CD4-positive, alpha-beta memory T cell (primary cell): ENCODE results near the gene STXBP1. TPM values are rescaled to one million over a fixed set of nuclear protein-coding genes. Genes with fewer than 3 reads are reported as not detected.

Experiments
- CTCF ChIA-PET: fragments of 350-600 bp; sonication (Branson Sonifier 250); formaldehyde crosslinking; loops from one replicate; lab custom pipeline; 2021; ENCODE audit warnings: inconsistent platforms; ENCODE audit not compliant: partially characterized antibody; lab: Charles Lee
- POLR2A ChIA-PET: fragments of 350-600 bp; sonication (Branson Sonifier 250); formaldehyde crosslinking; loops from one replicate; lab custom pipeline; 2021; ENCODE audit not compliant: partially characterized antibody; lab: Charles Lee
- DNase-seq, 5 donors: peaks; one replicate each; pipeline versions ENCODE4 v3.0.0 to v3.0.0-alpha.2; 2020 to 2022; ENCODE audit warnings: mixed read lengths in 1 of 5
- H3K27ac ChIP-seq: one replicate; pipeline ENCODE4 v1.7.0; 2013; ENCODE audit warnings: low read depth, low read length
- H3K27me3 ChIP-seq: 2 replicates; pipeline ENCODE4 v1.7.0; 2013; ENCODE audit warnings: mild to moderate bottlenecking, low read length, moderate library complexity; ENCODE audit not compliant: insufficient read depth
- H3K36me3 ChIP-seq: 2 replicates; pipeline ENCODE4 v1.7.0; 2013; ENCODE audit warnings: mild to moderate bottlenecking, low read length, moderate library complexity; ENCODE audit not compliant: insufficient read depth
- H3K4me1 ChIP-seq: 2 replicates; pipeline ENCODE4 v1.7.0; 2013; ENCODE audit warnings: mild to moderate bottlenecking, low read length, moderate library complexity; ENCODE audit not compliant: insufficient read depth
- H3K4me3 ChIP-seq, 2 donors: one replicate each; pipeline ENCODE4 v1.7.0; 2013; ENCODE audit warnings: low read length in 2 of 2, mild to moderate bottlenecking in 1 of 2
- H3K9me3 ChIP-seq, 2 donors: one replicate each; pipeline ENCODE4 v1.7.0; 2013; ENCODE audit warnings: low read length in 2 of 2, control low read depth in 1 of 2; ENCODE audit not compliant: control insufficient read depth in 1 of 2
- H3K27ac Mint-ChIP-seq, 7 donors: one replicate each; pipeline ENCODE4 v1.8.0; 2020 to 2021; ENCODE audit warnings: mixed read lengths in 7 of 7, mild to moderate bottlenecking in 6 of 7, inconsistent platforms in 3 of 7, moderate library complexity in 3 of 7
- H3K27me3 Mint-ChIP-seq, 2 donors: one replicate each; pipeline ENCODE4 v1.8.0; 2020 to 2021; ENCODE audit warnings: mixed read lengths in 2 of 2
- H3K36me3 Mint-ChIP-seq, 2 donors: one replicate each; pipeline ENCODE4 v1.8.0; 2020 to 2021; ENCODE audit warnings: mixed read lengths in 2 of 2, inconsistent platforms in 1 of 2, mild to moderate bottlenecking in 1 of 2
- H3K4me1 Mint-ChIP-seq, 4 donors: one replicate each; pipeline ENCODE4 v1.8.0; 2020 to 2021; ENCODE audit warnings: mixed read lengths in 4 of 4, mild to moderate bottlenecking in 1 of 4
- H3K4me3 Mint-ChIP-seq, 8 donors: one replicate each; pipeline ENCODE4 v1.8.0; 2020 to 2021; ENCODE audit warnings: mixed read lengths in 8 of 8, mild to moderate bottlenecking in 7 of 8, moderate library complexity in 6 of 8, inconsistent platforms in 3 of 8
- H3K9me3 Mint-ChIP-seq, 8 donors: one replicate each; pipeline ENCODE4 v1.8.0; 2020 to 2021; ENCODE audit warnings: mixed read lengths in 8 of 8, mild to moderate bottlenecking in 5 of 8, inconsistent platforms in 3 of 8, moderate library complexity in 1 of 8
- intact Hi-C: fragments of 100-400 bp; cut with micrococcal nuclease; formaldehyde crosslinking; loops from one replicate; pipeline ENCODE4 v1.15.1; 2023
- polyA plus RNA-seq, 2 donors: library from polyadenylated mRNA; unstranded; fragments of 300-500 nt; fragmentation: Illumina TruSeq; gene quantifications; one replicate each; pipeline ENCODE4 v1.2.3, GENCODE V29; 2021
- total RNA-seq, 2 experiments: library from RNA; stranded (reverse); gene quantifications; one replicate each; pipeline ENCODE4 v1.2.3, GENCODE V29; 2021

STXBP1 gene
- total and polyA plus RNA-seq, 4 experiments from 2014 or later: 4.8 to 20.9 (median 12.7) TPM

DNA sequence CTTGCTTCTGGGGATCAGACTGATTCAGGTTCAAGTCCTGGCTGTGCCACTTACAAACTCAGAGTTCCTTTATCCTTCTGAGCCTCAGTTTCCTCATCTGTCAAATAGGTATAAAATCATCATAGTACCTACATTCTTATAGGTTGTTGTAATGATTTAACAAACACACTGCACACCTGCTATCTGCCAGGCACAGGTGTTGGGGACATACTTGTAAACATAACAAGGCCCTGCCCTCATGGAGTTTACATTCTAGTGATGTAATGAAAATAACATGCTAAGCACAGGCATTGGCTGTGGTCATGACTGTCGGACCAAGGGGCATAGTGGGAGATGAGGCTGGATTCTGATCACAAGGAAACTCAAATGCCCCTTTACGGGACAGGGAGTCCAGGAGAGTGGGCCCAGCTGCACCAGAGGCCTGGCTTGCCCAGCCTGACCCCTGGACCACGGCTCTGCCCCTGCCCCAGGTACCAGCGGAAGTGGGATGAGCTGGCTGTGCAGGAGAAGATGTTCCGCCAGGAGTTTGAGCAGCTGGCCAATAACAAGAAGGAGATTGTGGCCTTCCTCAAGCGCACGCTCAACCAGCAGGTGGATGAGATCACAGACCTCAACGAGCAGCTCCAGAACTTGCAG is 97.0 kb downstream of the STXBP1 start:
- no peak for DNase-seq
- no peak overlapping the region for H3K4me3 Mint-ChIP-seq
- CTCF ChIA-PET: interaction anchor here (1.2 to 3.4 kb wide), 5 partner anchors 24 to 212 kb away, joined by 3 to 19 read pairs (median 5); partner anchors contain the start of gene TOR2A
- H3K27me3 Mint-ChIP-seq: no peaks in the 10 kb centered on the region
- H3K4me1 Mint-ChIP-seq: peaks cover 12 to 35% (median 22%) of the 10 kb centered on the region in 4 donors
- H3K36me3 Mint-ChIP-seq: no peaks in the 10 kb centered on the region
- Histone ChIP-seq H3K27ac (no peak overlapping the region), H3K27me3 (no peaks in the 10 kb centered on the region), H3K4me3 (no peak overlapping the region), H3K4me1 (peaks cover 25% of the 10 kb centered on the region), H3K9me3 (no peaks in the 10 kb centered on the region), H3K36me3 (no peaks in the 10 kb centered on the region)
- no peak overlapping the region for H3K27ac Mint-ChIP-seq
- intact Hi-C loops: no loop called here
- H3K9me3 Mint-ChIP-seq: peaks cover 0 to 1% (median 0%) of the 10 kb centered on the region in 8 donors
- POLR2A ChIA-PET: interaction anchor here (1.7 kb wide), 1 partner anchor 26 kb away, joined by 7 read pairs; the partner anchor contains the start of gene TOR2A

DNA sequence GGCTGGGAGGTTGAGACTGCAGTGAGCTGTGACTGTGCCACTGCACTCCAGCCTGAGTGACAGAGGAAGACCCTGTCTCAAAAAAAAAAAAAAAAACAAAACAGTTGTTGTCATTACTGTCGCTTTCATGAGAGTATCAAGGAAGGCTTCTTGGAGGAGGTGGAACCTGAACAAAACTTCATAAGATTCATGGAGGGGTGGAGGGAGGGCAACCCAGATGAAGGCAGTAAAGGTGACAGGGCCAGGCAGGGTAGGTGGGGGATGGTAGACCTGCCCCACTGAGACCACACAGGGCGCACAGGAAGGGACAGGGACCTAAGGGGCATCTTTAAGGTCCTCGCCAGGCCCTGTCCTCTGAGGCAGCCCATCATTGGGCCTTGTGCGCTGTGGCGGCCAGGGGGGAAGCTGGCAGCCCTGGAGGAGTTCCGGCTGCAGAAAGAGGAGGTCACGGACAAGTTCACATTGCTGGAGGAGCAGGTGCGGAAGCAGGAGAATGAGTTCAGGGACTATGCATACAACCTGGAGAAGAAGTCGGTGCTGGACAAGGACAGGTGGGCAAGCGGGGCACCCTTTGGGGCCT is 98.2 kb downstream of the STXBP1 start:
- ChIA-PET CTCF (interaction anchor here (1.2 to 3.4 kb wide), 3 partner anchors 24 to 160 kb away, joined by 3 to 19 read pairs (median 5); partner anchors contain the start of gene TOR2A), POLR2A (interaction anchor here (1.1 to 1.8 kb wide), 2 partner anchors 24 to 75 kb away, joined by 3 to 4 read pairs; partner anchors contain the start of gene CDK9)
- H3K4me3 ChIP-seq: no peak overlapping the region
- H3K4me1 Mint-ChIP-seq: peaks cover 14 to 39% (median 25%) of the 10 kb centered on the region in 4 donors
- H3K9me3 ChIP-seq: no peaks in the 10 kb centered on the region
- peaks cover 0 to under 1% of the 10 kb centered on the region in 2 donors for H3K36me3 Mint-ChIP-seq
- no peaks in the 10 kb centered on the region for H3K27me3 ChIP-seq
- peaks cover 31% of the 10 kb centered on the region for H3K4me1 ChIP-seq
- peak overlapping the region in 2 of 7 donors; percentile 0 to 64 for H3K27ac Mint-ChIP-seq
- intact Hi-C loops: no loop called here
- H3K4me3 Mint-ChIP-seq: peak overlapping the region in 1 of 8 donors; percentile 69
- H3K27me3 Mint-ChIP-seq: no peaks in the 10 kb centered on the region
- H3K9me3 Mint-ChIP-seq: peaks cover 0 to 1% (median 0%) of the 10 kb centered on the region in 8 donors
- no peak for DNase-seq
- no peak overlapping the region for H3K27ac ChIP-seq
- H3K36me3 ChIP-seq: no peaks in the 10 kb centered on the region

DNA sequence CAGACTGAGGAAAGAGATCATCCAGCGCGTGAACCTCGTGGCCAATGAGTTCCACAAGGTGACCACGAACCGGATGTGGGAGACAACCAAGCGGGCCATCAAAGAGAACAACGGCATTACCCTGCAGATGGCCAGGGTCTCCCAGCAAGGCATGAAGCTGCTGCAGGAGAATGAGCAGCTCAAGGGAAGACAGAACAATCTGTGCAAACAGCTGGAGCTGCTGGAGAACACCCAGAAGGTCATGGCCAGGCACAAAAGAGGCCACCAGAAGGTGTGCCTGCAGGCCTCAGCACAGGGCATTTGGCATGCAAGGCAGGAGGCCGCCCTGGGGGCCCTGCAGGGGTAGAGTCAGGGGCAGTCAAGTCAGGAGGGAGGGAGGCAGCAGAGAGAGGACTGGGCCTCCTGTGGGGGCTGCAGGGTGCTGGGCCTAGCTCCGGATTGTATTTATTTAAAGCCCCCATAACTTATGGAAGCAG is 99.2 kb downstream of the STXBP1 start:
- no peak for DNase-seq
- POLR2A ChIA-PET: interaction anchor here (1.8 kb wide), 1 partner anchor 74 kb away, joined by 4 read pairs; the partner anchor contains the start of gene CDK9
- H3K9me3 ChIP-seq: no peaks in the 10 kb centered on the region
- H3K27ac ChIP-seq: no peak overlapping the region
- H3K4me1 Mint-ChIP-seq: peaks cover 20 to 45% (median 32%) of the 10 kb centered on the region in 4 donors
- peaks cover 36% of the 10 kb centered on the region for H3K4me1 ChIP-seq
- CTCF ChIA-PET: interaction anchor here (1.5 to 3.4 kb wide), 2 partner anchors 23 to 210 kb away, joined by 3 to 19 read pairs; partner anchors contain the start of gene TOR2A
- no peak overlapping the region for H3K4me3 ChIP-seq
- peaks cover 0 to 6% of the 10 kb centered on the region in 2 donors for H3K36me3 Mint-ChIP-seq
- intact Hi-C loops: no loop called here
- H3K27me3 Mint-ChIP-seq: no peaks in the 10 kb centered on the region
- H3K27ac Mint-ChIP-seq: peak overlapping the region in 4 of 7 donors; percentile 7 to 59 (median 50)
- no peaks in the 10 kb centered on the region for H3K27me3 ChIP-seq
- H3K36me3 ChIP-seq: no peaks in the 10 kb centered on the region
- peak overlapping the region in 4 of 8 donors; percentile 24 to 46 (median 44) for H3K4me3 Mint-ChIP-seq
- H3K9me3 Mint-ChIP-seq: peaks cover 0 to 1% (median 0%) of the 10 kb centered on the region in 8 donors

DNA sequence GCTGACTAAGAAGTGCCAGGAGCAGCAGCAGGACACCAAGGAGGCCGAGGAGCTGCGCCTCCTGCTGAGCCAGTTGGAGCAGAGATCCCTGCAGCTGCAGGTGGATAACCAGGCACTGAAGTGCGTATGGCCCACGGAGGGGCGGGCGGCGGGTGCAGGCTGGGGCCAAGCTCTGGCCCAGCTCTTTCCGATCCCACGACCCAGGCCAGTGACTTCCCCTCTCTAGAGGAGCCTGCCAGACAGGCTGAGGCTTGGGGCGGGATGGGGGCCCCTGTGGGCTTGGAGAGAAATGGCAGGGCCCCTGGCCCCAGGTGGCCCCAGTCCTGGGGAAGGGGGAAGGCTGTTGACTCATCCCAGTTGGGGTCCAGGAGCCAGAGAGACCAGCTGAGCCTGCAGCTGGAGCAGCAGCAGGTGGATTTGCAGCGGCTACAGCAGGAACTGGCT is 99.8 kb downstream of the STXBP1 start:
- peaks cover 0 to 6% of the 10 kb centered on the region in 2 donors for H3K36me3 Mint-ChIP-seq

DNA sequence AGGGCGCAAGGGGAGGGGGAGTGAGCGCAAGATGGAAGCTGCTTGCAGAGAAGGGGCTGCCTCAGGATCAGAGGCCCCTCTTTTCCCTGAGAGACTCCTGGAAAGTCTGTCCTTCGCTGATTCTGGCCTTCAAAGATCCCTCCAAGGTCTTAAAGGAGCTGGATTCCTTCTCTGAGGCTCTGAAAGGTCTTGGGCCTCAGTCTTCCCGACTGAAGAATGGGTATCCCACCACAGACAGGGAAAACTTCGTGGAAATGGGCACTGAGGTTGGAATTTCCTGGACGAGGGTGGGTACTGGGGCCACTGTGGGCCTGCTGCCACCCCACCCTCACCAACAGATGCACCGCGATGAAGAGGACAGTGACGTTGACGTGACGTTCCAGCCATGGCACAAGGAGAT is 100.3 kb downstream of the STXBP1 start:
- intact Hi-C loops: no loop called here
- peak overlapping the region in 2 of 7 donors; percentile 35 to 47 for H3K27ac Mint-ChIP-seq
- POLR2A ChIA-PET: interaction anchor here (1.0 to 2.0 kb wide), 3 partner anchors 13 to 73 kb away, joined by 3 to 7 read pairs (median 4); partner anchors contain the start of genes CDK9 and TOR2A

More for the DNA sequence above, 99.8 kb downstream of the STXBP1 start:
- Histone ChIP-seq H3K4me1 (peaks cover 39% of the 10 kb centered on the region), H3K9me3 (no peaks in the 10 kb centered on the region), H3K36me3 (no peaks in the 10 kb centered on the region), H3K4me3 (no peak overlapping the region), H3K27ac (no peak overlapping the region), H3K27me3 (no peaks in the 10 kb centered on the region)
- Mint-ChIP-seq H3K27ac (peak overlapping the region in 1 of 7 donors; percentile 35), H3K27me3 (no peaks in the 10 kb centered on the region), H3K9me3 (peaks cover 0 to 1% (median 0%) of the 10 kb centered on the region in 8 donors), H3K4me1 (peaks cover 19 to 44% (median 33%) of the 10 kb centered on the region in 4 donors), H3K4me3 (peak overlapping the region in 2 of 8 donors; percentile 29 to 49)
- POLR2A ChIA-PET: interaction anchor here (1.0 to 2.0 kb wide), 3 partner anchors 13 to 73 kb away, joined by 3 to 7 read pairs (median 4); partner anchors contain the start of genes CDK9 and TOR2A
- CTCF ChIA-PET: interaction anchor here (1.5 to 3.4 kb wide), 2 partner anchors 23 to 209 kb away, joined by 3 to 19 read pairs; partner anchors contain the start of gene TOR2A
- no peak for DNase-seq
- intact Hi-C loops: no loop called here

DNA sequence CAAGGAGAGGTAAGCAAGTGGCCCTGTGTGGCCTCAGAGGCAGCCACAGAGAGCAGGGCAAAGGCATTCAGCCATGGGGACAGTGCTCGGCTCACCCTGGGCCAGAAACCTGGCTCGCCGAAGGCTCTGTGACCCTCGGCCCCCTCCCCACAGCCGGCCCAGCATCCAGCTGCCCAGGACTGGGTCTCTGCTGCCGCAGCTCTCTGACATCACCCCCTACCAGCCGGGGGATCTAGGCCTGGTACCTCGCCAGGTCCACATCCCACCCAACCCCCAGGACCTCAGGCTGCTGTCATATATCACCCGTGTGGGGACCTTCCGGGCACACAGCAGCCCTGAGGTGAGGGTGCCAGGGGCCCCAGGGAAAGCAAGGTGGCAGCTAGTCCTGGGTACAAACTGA is 100.8 kb downstream of the STXBP1 start:
- H3K36me3 Mint-ChIP-seq: peaks cover 0 to 6% of the 10 kb centered on the region in 2 donors
- Histone ChIP-seq H3K4me3 (no peak overlapping the region), H3K9me3 (no peaks in the 10 kb centered on the region), H3K27ac (no peak overlapping the region), H3K36me3 (no peaks in the 10 kb centered on the region), H3K27me3 (no peaks in the 10 kb centered on the region), H3K4me1 (peaks cover 31% of the 10 kb centered on the region)
- no peaks in the 10 kb centered on the region for H3K9me3 Mint-ChIP-seq
- intact Hi-C loops: no loop called here
- no peak overlapping the region for H3K27ac Mint-ChIP-seq
- H3K4me1 Mint-ChIP-seq: peaks cover 15 to 35% (median 26%) of the 10 kb centered on the region in 4 donors
- no peaks in the 10 kb centered on the region for H3K27me3 Mint-ChIP-seq
- no peak for DNase-seq
- POLR2A ChIA-PET: interaction anchor here (1.0 to 2.0 kb wide), 2 partner anchors 14 to 22 kb away, joined by 3 to 7 read pairs; partner anchors contain the start of gene TOR2A
- peak overlapping the region in 2 of 8 donors; percentile 61 to 65 for H3K4me3 Mint-ChIP-seq
- CTCF ChIA-PET: no interaction called here

More for the DNA sequence above, 100.3 kb downstream of the STXBP1 start:
- Histone ChIP-seq H3K27ac (no peak overlapping the region), H3K9me3 (no peaks in the 10 kb centered on the region), H3K4me3 (no peak overlapping the region), H3K4me1 (peaks cover 36% of the 10 kb centered on the region), H3K27me3 (no peaks in the 10 kb centered on the region), H3K36me3 (no peaks in the 10 kb centered on the region)
- no peak for DNase-seq
- Mint-ChIP-seq H3K4me3 (peak overlapping the region in 3 of 8 donors; percentile 36 to 65 (median 61)), H3K4me1 (peaks cover 19 to 40% (median 31%) of the 10 kb centered on the region in 4 donors), H3K27me3 (no peaks in the 10 kb centered on the region), H3K36me3 (peaks cover 0 to 6% of the 10 kb centered on the region in 2 donors), H3K9me3 (no peaks in the 10 kb centered on the region)
- CTCF ChIA-PET: interaction anchor here (1.5 to 3.4 kb wide), 2 partner anchors 22 to 209 kb away, joined by 3 to 19 read pairs; partner anchors contain the start of gene TOR2A
